Skin epidermis (tissue), 12 donors: ENCODE measurements around the gene ATP6V1D.

Experiments
- H3K27ac ChIP-seq, 21 experiments: fragments of 200-600 bp; sonication (generic) in 11 of 21; one replicate each; pipeline ENCODE4 v1.5.0; 2020; ENCODE audit warnings: mild to moderate bottlenecking in 3 of 21, inconsistent platforms in 2 of 21, moderate library complexity in 2 of 21
- H3K4me3 ChIP-seq, 7 experiments: fragments of 200-600 bp; sonication (generic) in 2 of 7; one replicate each; pipeline ENCODE4 v1.5.0; 2020; ENCODE audit warnings: inconsistent platforms in 2 of 7, mild to moderate bottlenecking in 2 of 7, moderate library complexity in 1 of 7

Gene ATP6V1D

GRCh38 chr14:67311868-67312267 is 47.7 kb downstream of the ATP6V1D start:
- Histone ChIP-seq H3K4me3 (no peak overlapping the region), H3K27ac (no peak overlapping the region)
